Measurements from ENCODE around the gene RFK.

Gene RFK

DNA sequence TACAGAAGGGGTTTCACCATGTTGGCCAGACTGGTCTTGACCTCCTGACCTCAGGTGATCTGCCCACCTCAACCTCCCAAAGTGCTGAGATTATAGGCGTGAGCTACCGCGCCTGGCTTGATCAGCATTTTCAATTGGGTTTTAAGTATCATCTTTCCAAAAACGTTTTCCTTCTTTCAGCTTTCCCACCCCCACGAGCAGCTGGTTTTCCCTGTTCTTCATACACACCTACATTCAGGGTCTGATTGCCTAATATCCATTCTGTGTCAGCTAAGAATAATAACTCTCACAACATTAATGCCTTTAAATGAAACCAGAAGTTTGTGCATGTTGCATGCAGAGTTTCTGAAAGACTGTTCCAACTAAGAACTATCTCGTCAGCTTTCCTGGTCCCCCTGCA is 38.3 kb downstream of the RFK start:
- Histone ChIP-seq H4K20me1 (ENCODE audit: insufficient read depth) (no peaks in the 10 kb centered on the region), H3K36me3 (ENCODE audit: insufficient read depth) (no peaks in the 10 kb centered on the region), H3K27me3 (ENCODE audit: insufficient read depth, low read depth) (no peaks in the 10 kb centered on the region), H3K79me2 (ENCODE audit: insufficient read depth, low read depth) (no peaks in the 10 kb centered on the region), H3K9ac (no peak overlapping the region), H3K4me3 (IDR thresholded peaks at IDR 0.05; ENCODE audit: insufficient read depth, low read depth, low read length) (no peak overlapping the region), H3K4me2 (peak overlapping the region; percentile 20), H3K4me1 (ENCODE audit: low read depth, poor library complexity, severe bottlenecking) (peaks cover 51% of the 10 kb centered on the region), H2AFZ (ENCODE audit: low read depth) (no peak overlapping the region), H3K27ac (peak overlapping the region; percentile 21; the same call in 1 of the 2 replicates)
- TF ChIP-seq, protein P1, sequence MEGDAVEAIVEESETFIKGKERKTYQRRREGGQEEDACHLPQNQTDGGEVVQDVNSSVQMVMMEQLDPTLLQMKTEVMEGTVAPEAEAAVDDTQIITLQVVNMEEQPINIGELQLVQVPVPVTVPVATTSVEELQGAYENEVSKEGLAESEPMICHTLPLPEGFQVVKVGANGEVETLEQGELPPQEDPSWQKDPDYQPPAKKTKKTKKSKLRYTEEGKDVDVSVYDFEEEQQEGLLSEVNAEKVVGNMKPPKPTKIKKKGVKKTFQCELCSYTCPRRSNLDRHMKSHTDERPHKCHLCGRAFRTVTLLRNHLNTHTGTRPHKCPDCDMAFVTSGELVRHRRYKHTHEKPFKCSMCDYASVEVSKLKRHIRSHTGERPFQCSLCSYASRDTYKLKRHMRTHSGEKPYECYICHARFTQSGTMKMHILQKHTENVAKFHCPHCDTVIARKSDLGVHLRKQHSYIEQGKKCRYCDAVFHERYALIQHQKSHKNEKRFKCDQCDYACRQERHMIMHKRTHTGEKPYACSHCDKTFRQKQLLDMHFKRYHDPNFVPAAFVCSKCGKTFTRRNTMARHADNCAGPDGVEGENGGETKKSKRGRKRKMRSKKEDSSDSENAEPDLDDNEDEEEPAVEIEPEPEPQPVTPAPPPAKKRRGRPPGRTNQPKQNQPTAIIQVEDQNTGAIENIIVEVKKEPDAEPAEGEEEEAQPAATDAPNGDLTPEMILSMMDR (conservative IDR thresholded peaks at IDR 0.05; ENCODE audit: low read depth, low read length) = no peak

DNA sequence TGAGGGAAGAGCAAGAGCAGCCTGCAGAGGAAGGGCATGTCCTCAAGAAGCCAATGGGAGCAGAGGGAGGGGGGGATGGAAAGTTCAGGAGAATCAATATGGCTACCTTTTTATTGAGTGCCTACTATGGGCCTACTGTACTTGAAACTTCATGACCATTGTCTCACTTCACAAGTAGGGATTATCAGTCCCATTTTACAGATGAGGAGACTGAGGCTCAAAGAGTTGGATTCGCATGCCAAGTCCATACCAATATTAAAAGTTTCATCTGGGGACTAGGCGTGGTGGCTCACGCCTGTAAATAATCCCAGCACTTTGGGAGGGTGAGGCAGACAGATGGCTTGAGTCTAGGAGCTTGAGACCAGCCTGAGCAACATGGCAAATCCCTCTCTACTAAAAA is 40.0 kb downstream of the RFK start:
- Histone ChIP-seq H4K20me1 (ENCODE audit: insufficient read depth) (no peaks in the 10 kb centered on the region), H3K79me2 (ENCODE audit: insufficient read depth, low read depth) (no peaks in the 10 kb centered on the region), H3K4me1 (ENCODE audit: low read depth, poor library complexity, severe bottlenecking) (peaks cover 51% of the 10 kb centered on the region), H3K9ac (no peak overlapping the region), H2AFZ (ENCODE audit: low read depth) (no peak overlapping the region), H3K36me3 (ENCODE audit: insufficient read depth) (no peaks in the 10 kb centered on the region), H3K4me2 (no peak overlapping the region), H3K4me3 (IDR thresholded peaks at IDR 0.05; ENCODE audit: insufficient read depth, low read depth, low read length) (no peak overlapping the region), H3K27ac (no peak overlapping the region), H3K27me3 (ENCODE audit: insufficient read depth, low read depth) (no peaks in the 10 kb centered on the region)
- TF ChIP-seq, protein P1 (conservative IDR thresholded peaks at IDR 0.05; ENCODE audit: low read depth, low read length) = no peak

DNA sequence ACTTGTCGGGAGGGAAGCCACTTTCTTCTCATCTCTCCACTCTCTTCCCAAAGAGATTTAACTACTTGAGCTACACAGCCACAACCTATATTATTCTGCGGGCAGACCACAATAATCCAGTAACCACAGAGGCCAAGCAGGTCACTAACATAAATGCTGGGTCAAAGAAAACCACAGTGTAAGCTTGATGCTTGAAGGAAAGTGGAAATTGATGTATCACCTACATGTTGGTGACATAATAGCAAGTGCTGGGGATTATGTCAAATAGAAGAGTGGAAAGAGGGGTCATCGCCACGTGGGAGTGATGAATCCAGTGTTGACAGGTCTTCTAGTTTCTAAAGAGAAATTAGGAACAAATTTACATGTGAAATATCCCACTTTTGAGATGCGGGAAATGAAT is 40.9 kb downstream of the RFK start:
- H3K36me3 ChIP-seq (ENCODE audit: insufficient read depth) = no peaks in the 10 kb centered on the region
- no peak overlapping the region for H3K27ac ChIP-seq
- H3K4me2 ChIP-seq = peak overlapping the region; percentile 27
- no peak overlapping the region for H2AFZ ChIP-seq (ENCODE audit: low read depth)
- TF ChIP-seq, protein P1 (conservative IDR thresholded peaks at IDR 0.05; ENCODE audit: low read depth, low read length) = no peak
- no peaks in the 10 kb centered on the region for H3K79me2 ChIP-seq (ENCODE audit: insufficient read depth, low read depth)
- H3K27me3 ChIP-seq (ENCODE audit: insufficient read depth, low read depth) = no peaks in the 10 kb centered on the region
- H3K4me1 ChIP-seq (ENCODE audit: low read depth, poor library complexity, severe bottlenecking) = peaks cover 51% of the 10 kb centered on the region
- H3K4me3 ChIP-seq (IDR thresholded peaks at IDR 0.05; ENCODE audit: insufficient read depth, low read depth, low read length) = no peak overlapping the region
- H4K20me1 ChIP-seq (ENCODE audit: insufficient read depth) = no peaks in the 10 kb centered on the region
- no peak overlapping the region for H3K9ac ChIP-seq

DNA sequence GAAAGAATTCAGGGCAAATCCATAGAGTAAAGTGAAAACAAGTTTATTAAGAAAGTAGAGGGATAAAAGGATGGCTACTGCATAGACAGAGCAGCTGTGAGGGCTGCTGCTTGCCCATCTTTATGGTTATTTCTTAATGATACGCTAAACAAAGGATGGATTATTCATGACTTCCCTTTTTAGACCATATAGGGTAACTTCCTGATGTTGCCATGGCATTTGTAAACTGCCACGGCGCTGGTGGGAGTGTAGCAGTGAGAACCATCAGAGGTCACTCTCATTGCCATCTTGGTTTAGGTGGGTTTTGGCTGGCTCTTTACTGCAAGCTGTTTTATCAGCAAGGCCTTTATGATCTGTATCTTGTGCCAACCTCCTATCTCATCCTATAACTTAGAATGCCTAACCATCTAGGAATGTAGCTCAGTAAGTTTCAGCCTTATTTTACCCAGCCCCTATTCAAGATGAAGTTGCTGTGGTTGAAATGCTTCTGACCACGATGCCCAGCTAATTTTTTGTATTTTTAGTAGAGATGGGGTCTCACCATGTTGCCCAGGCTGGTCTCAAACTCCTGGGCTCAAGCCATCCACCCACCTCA is 42.1 kb downstream of the RFK start:
- Histone ChIP-seq H3K4me1 (ENCODE audit: low read depth, poor library complexity, severe bottlenecking) (peaks cover 49% of the 10 kb centered on the region), H4K20me1 (ENCODE audit: insufficient read depth) (no peaks in the 10 kb centered on the region), H3K27ac (no peak overlapping the region), H3K27me3 (ENCODE audit: insufficient read depth, low read depth) (no peaks in the 10 kb centered on the region), H2AFZ (ENCODE audit: low read depth) (no peak overlapping the region), H3K9ac (no peak overlapping the region), H3K36me3 (ENCODE audit: insufficient read depth) (no peaks in the 10 kb centered on the region), H3K4me2 (no peak overlapping the region), H3K79me2 (ENCODE audit: insufficient read depth, low read depth) (no peaks in the 10 kb centered on the region), H3K4me3 (IDR thresholded peaks at IDR 0.05; ENCODE audit: insufficient read depth, low read depth, low read length) (no peak overlapping the region)
- TF ChIP-seq, protein P1 (conservative IDR thresholded peaks at IDR 0.05; ENCODE audit: low read depth, low read length) = no peak

Data from KMS-11 (cell line).